Esophagus muscularis mucosa (tissue), 3 donors: ENCODE data around the gene ZBTB48.

ENCODE experiments used
- POLR2A ChIP-seq: fragments of 450-650 bp; IDR thresholded peaks from one replicate; pipeline ENCODE4 v1.6.1; 2017; ENCODE audit warnings: antibody characterized with exemption, moderate library complexity, mild to moderate bottlenecking, low read depth
- POLR2AphosphoS5 ChIP-seq, 2 donors: sonication (generic); formaldehyde crosslinking; IDR thresholded peaks; one replicate each; pipeline ENCODE4 v1.6.1; 2017; ENCODE audit warnings: antibody characterized with exemption in 2 of 2
- TF ChIP-seq, protein P1 (sequence below), 3 experiments: fragments of 200-600 bp in 2 of 3; fragments of 450-650 bp in 1 of 3; sonication (generic) in 2 of 3; IDR thresholded peaks; one replicate each; pipeline ENCODE4 v1.5.1; 2017 to 2019; ENCODE audit warnings: antibody characterized with exemption in 3 of 3, mild to moderate bottlenecking in 2 of 3, moderate library complexity in 1 of 3

DNA sequence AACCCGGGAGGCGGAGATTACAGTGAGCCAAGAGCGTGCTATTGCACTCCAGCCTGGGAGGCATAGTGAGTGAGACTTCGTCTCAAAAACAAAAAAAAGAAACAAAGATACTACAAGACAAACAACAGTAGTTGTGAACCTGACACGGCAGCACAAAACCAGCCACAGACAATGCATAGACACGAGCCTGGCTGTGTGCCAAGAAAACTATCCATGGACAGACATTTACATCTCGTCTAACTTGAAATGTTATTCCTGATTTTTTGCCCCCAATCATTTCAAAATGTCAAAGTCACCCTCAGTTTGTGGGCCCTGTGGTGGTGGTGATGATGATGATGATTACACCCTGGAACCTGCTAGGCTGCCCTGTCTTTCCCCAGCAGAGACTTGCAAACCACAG, 16.6 kb downstream of the ZBTB48 start:
- TF ChIP-seq POLR2AphosphoS5 (IDR thresholded peaks at IDR 0.05) (no peak), POLR2A (no peak)
- TF ChIP-seq, protein P1, sequence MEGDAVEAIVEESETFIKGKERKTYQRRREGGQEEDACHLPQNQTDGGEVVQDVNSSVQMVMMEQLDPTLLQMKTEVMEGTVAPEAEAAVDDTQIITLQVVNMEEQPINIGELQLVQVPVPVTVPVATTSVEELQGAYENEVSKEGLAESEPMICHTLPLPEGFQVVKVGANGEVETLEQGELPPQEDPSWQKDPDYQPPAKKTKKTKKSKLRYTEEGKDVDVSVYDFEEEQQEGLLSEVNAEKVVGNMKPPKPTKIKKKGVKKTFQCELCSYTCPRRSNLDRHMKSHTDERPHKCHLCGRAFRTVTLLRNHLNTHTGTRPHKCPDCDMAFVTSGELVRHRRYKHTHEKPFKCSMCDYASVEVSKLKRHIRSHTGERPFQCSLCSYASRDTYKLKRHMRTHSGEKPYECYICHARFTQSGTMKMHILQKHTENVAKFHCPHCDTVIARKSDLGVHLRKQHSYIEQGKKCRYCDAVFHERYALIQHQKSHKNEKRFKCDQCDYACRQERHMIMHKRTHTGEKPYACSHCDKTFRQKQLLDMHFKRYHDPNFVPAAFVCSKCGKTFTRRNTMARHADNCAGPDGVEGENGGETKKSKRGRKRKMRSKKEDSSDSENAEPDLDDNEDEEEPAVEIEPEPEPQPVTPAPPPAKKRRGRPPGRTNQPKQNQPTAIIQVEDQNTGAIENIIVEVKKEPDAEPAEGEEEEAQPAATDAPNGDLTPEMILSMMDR (IDR thresholded peaks at IDR 0.05) = no peak
